ENCODE data around the gene TIAM2.
A peak's percentile ranks its signal among the peaks of the same experiment; 100 is the strongest.
"Not testable (repeated sequence)": the region's sequence is repeated elsewhere in the genome, so short reads cannot be mapped to it uniquely, and the experiment has no call there.

TIAM2 gene

GRCh38 chr6:155171747-155172449, 176.8 kb downstream of the TIAM2 start:
- no peak for DNase-seq

GRCh38 chr6:155173488-155173887, 178.4 kb downstream of the TIAM2 start:
- no peak for DNase-seq

- DNase-seq: peak; percentile 48
Observed at GRCh38 chr6:155174576-155175211, 179.6 kb downstream of the TIAM2 start.

- DNase-seq: no peak
Observed at GRCh38 chr6:155177363-155177961, 182.3 kb downstream of the TIAM2 start.

GRCh38 chr6:155181498-155181897, 186.4 kb downstream of the TIAM2 start:
- DNase-seq: no peak

GRCh38 chr6:155182103-155182502, 187.0 kb downstream of the TIAM2 start:
- DNase-seq: no peak

GRCh38 chr6:155183095-155183494, 188.0 kb downstream of the TIAM2 start:
- DNase-seq: no peak

GRCh38 chr6:155185041-155185440, 189.9 kb downstream of the TIAM2 start:
- DNase-seq: not testable (repeated sequence)

GRCh38 chr6:155185544-155185943, 190.4 kb downstream of the TIAM2 start:
- DNase-seq: peak; percentile 19

- DNase-seq: peak; percentile 49
Observed at GRCh38 chr6:155186052-155186658, 191.0 kb downstream of the TIAM2 start.

- no peak for DNase-seq
Observed at GRCh38 chr6:155187106-155187505, 192.0 kb downstream of the TIAM2 start.

GRCh38 chr6:155187994-155188706, 193.0 kb downstream of the TIAM2 start:
- no peak for DNase-seq

GRCh38 chr6:155188707-155189496, 193.8 kb downstream of the TIAM2 start:
- no peak for DNase-seq

- DNase-seq: no peak
Observed at GRCh38 chr6:155190677-155191076, 195.6 kb downstream of the TIAM2 start.

- DNase-seq: no peak
Observed at GRCh38 chr6:155193526-155193925, 198.4 kb downstream of the TIAM2 start.

- DNase-seq: no peak
Observed at GRCh38 chr6:155194399-155194798, 199.3 kb downstream of the TIAM2 start.

- no peak for DNase-seq
Observed at GRCh38 chr6:155195903-155196302, 200.8 kb downstream of the TIAM2 start.

- no peak for DNase-seq
Observed at GRCh38 chr6:155196911-155197310, 201.8 kb downstream of the TIAM2 start.

GRCh38 chr6:155197932-155198331, 202.8 kb downstream of the TIAM2 start:
- no peak for DNase-seq

GRCh38 chr6:155200012-155200411, 204.9 kb downstream of the TIAM2 start:
- DNase-seq: no peak

- DNase-seq: no peak
Observed at GRCh38 chr6:155201461-155202226, 206.5 kb downstream of the TIAM2 start.

- no peak for DNase-seq
Observed at GRCh38 chr6:155207223-155207622, 212.1 kb downstream of the TIAM2 start.

All from stimulated activated CD4-positive, alpha-beta T cell treated with anti-CD3 and anti-CD28 coated beads, Interleukin-12 subunit alpha, Interleukin-12 subunit beta, amount 100 ng/mL, for 4 hours (primary cell).